ENCODE results near the gene PGAP6. TPM values are rescaled to one million over a fixed set of nuclear protein-coding genes. Genes with fewer than 3 reads are reported as not detected.
A peak's percentile ranks its signal among the peaks of the same experiment; 100 is the strongest.

PGAP6 gene
- total and polyA plus RNA-seq, 2 of the 4 experiments (the other 2 are of a cell fraction) = 49.1 to 124 TPM

DNA sequence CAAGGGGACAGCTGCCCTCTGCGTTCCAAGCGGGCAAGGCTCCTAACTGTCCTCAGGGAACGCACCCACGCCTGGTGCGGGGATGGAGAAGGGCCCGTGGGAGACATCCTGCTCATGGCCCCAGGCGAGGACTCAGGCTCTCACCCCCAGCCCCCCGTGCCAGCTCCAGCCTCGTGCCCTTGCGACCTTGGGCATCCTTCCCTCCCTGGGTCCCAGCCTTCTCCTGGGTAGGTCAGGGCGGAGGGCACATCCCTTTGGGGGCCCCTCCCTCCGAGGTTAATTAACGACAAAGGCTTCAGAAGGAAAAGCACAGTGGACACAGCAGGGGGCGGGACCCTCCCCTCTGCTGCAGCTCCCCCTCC, 3.0 kb downstream of the PGAP6 start:
- intact Hi-C loops (cut with micrococcal nuclease) (no loop called here), dilution Hi-C loops (cut with HindIII; ENCODE audit: low sequenced_read_pairs, unreplicated experiment) (no loop called here), in situ Hi-C loops (cut with MboI; ENCODE audit: low sequenced_read_pairs) (no loop called here)
- peaks cover 32% of the 10 kb centered on the region for H3K36me3 ChIP-seq (ENCODE audit: control insufficient read depth, insufficient read depth, low read length)
- H3K79me1 ChIP-seq (ENCODE audit: low read depth in 1 of 2, low read length in 2 of 2) = peaks cover 13 to 29% of the 10 kb centered on the region in 2 experiments; a peak in 3 of 4 replicates
- H2AK5ac ChIP-seq (ENCODE audit: low read depth, low read length) = no peak overlapping the region
- no peak overlapping the region for H4K91ac ChIP-seq (ENCODE audit: insufficient read depth, low read depth, low read length)
- WGBS, 2 experiments (ENCODE audit: extremely low coverage in 2 of 2, insufficient read length in 1 of 2) = no CpG with 5 or more reads among the region's 14 CpGs
- no peak overlapping the region for H4K8ac ChIP-seq (ENCODE audit: low read depth in 2 of 2, low read length in 2 of 2)
- H2BK20ac ChIP-seq (ENCODE audit: low read depth, low read length) = no peak overlapping the region
- H3K4me2 ChIP-seq (ENCODE audit: low read depth, low read length) = no peak overlapping the region
- no peak overlapping the region for H3K4ac ChIP-seq (ENCODE audit: low read depth, low read length)
- no peak overlapping the region for H3K9ac ChIP-seq (ENCODE audit: low read depth, low read length)
- no peak overlapping the region for H3K27ac ChIP-seq (ENCODE audit: insufficient read depth, low read length)
- H3K56ac ChIP-seq (ENCODE audit: extremely low read depth, insufficient read depth, low read length) = no peak overlapping the region
- H3K9me3 ChIP-seq (ENCODE audit: control insufficient read depth, insufficient read depth, low read length) = no peaks in the 10 kb centered on the region
- H4K20me1 ChIP-seq (ENCODE audit: insufficient read depth, low read length) = peaks cover 16% of the 10 kb centered on the region
- ChIA-PET POLR2A (ENCODE audit: unreplicated experiment) (no interaction called here), CTCF (no interaction called here)
- no peak overlapping the region for H2BK15ac ChIP-seq (ENCODE audit: low read depth, low read length)
- TF ChIP-seq RFX5 (IDR thresholded peaks at IDR 0.05; ENCODE audit: low read depth, low read length) (no peak), BHLHE40 (IDR thresholded peaks at IDR 0.05; ENCODE audit: low read depth, low read length) (no peak), RCOR1 (IDR thresholded peaks at IDR 0.05; ENCODE audit: insufficient replicate concordance, low read length) (no peak), CEBPB (IDR thresholded peaks at IDR 0.05; ENCODE audit: low read depth, low read length) (no peak), POLR2A (IDR thresholded peaks at IDR 0.05; ENCODE audit: low read depth, low read length) (no peak), MXI1 (IDR thresholded peaks at IDR 0.05; ENCODE audit: borderline replicate concordance, low read depth, low read length) (no peak), RAD21 (IDR thresholded peaks at IDR 0.05; ENCODE audit: low read length) (no peak), FOS (IDR thresholded peaks at IDR 0.05; ENCODE audit: low read depth, low read length) (no peak), SMC3 (IDR thresholded peaks at IDR 0.05; ENCODE audit: low read depth, low read length) (no peak), CHD1 (IDR thresholded peaks at IDR 0.05; ENCODE audit: low read depth, low read length) (no peak), NFE2L2 (IDR thresholded peaks at IDR 0.05; ENCODE audit: low read depth, low read length) (no peak), MAFK (IDR thresholded peaks at IDR 0.05; ENCODE audit: low read depth, low read length) (no peak), MAZ (IDR thresholded peaks at IDR 0.05; ENCODE audit: borderline replicate concordance, low read depth, low read length) (no peak)
- TF ChIP-seq, protein P1, sequence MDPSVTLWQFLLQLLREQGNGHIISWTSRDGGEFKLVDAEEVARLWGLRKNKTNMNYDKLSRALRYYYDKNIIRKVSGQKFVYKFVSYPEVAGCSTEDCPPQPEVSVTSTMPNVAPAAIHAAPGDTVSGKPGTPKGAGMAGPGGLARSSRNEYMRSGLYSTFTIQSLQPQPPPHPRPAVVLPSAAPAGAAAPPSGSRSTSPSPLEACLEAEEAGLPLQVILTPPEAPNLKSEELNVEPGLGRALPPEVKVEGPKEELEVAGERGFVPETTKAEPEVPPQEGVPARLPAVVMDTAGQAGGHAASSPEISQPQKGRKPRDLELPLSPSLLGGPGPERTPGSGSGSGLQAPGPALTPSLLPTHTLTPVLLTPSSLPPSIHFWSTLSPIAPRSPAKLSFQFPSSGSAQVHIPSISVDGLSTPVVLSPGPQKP (IDR thresholded peaks at IDR 0.05; ENCODE audit: borderline replicate concordance, low read depth, low read length) = no peak
- TF ChIP-seq, protein P2, sequence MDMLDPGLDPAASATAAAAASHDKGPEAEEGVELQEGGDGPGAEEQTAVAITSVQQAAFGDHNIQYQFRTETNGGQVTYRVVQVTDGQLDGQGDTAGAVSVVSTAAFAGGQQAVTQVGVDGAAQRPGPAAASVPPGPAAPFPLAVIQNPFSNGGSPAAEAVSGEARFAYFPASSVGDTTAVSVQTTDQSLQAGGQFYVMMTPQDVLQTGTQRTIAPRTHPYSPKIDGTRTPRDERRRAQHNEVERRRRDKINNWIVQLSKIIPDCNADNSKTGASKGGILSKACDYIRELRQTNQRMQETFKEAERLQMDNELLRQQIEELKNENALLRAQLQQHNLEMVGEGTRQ (IDR thresholded peaks at IDR 0.05; ENCODE audit: low read depth, low read length) = no peak
- TF ChIP-seq, protein P3, sequence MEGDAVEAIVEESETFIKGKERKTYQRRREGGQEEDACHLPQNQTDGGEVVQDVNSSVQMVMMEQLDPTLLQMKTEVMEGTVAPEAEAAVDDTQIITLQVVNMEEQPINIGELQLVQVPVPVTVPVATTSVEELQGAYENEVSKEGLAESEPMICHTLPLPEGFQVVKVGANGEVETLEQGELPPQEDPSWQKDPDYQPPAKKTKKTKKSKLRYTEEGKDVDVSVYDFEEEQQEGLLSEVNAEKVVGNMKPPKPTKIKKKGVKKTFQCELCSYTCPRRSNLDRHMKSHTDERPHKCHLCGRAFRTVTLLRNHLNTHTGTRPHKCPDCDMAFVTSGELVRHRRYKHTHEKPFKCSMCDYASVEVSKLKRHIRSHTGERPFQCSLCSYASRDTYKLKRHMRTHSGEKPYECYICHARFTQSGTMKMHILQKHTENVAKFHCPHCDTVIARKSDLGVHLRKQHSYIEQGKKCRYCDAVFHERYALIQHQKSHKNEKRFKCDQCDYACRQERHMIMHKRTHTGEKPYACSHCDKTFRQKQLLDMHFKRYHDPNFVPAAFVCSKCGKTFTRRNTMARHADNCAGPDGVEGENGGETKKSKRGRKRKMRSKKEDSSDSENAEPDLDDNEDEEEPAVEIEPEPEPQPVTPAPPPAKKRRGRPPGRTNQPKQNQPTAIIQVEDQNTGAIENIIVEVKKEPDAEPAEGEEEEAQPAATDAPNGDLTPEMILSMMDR (conservative IDR thresholded peaks at IDR 0.05; ENCODE audit: low read depth, low read length) = no peak
- H2BK5ac ChIP-seq (ENCODE audit: low read depth, low read length, poor library complexity, severe bottlenecking) = no peak overlapping the region
- no peaks in the 10 kb centered on the region for H3K27me3 ChIP-seq (ENCODE audit: control insufficient read depth, insufficient read depth, low read length)
- peaks cover 2% of the 10 kb centered on the region; the same call in 1 of the 2 replicates for H3K4me1 ChIP-seq (ENCODE audit: control insufficient read depth, insufficient read depth, low read length)
- no peak overlapping the region for H3K18ac ChIP-seq (ENCODE audit: low read depth, low read length)
- H3K9me1 ChIP-seq (ENCODE audit: insufficient read depth, low read length) = no peaks in the 10 kb centered on the region
- ATAC-seq (ENCODE audit: low read depth) = no peak
- no peak overlapping the region for H2AFZ ChIP-seq (replicated peaks; ENCODE audit: low read length, poor library complexity)
- H3K14ac ChIP-seq (replicated peaks; ENCODE audit: low read depth, low read length) = no peak overlapping the region
- no peak overlapping the region for H3K4me3 ChIP-seq (ENCODE audit: insufficient read depth, low read depth, low read length)
- H2AK9ac ChIP-seq (replicated peaks; ENCODE audit: low read depth, low read length, poor library complexity) = peak overlapping the region; percentile 39
- no peak overlapping the region for H2BK120ac ChIP-seq (ENCODE audit: low read depth, low read length)
- DNase-seq = no peak
- BruUV-seq (replicated peaks) = no TSS peak
- no peak overlapping the region for H3K23ac ChIP-seq (ENCODE audit: low read depth, low read length)
- H4K5ac ChIP-seq (ENCODE audit: low read depth, low read length) = no peak overlapping the region
